Measurements from ENCODE around the gene OR4D2. TPM values are rescaled to one million over a fixed set of nuclear protein-coding genes. Genes with fewer than 3 reads are reported as not detected.

OR4D2 gene
- total RNA-seq, 4 donors from 2014 or later: not detected

DNA sequence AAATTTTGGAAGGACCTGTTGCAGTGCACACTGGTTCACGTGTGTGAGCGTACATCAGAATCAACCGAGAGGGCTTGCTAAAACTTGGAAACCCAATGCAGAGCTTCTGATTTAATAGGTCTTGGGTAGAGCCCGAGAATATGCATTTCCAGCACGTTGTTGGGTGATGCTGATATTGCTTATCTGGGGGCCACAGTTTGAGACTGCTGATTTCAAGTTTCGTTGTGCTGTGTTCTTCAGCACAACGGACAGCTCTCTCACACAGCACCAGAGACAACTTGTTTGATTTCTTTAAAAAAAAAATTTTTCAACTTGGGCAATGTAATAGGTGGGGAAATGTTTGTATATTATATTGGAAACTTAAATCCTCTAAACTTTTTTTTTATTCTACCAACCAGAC, 9.4 kb downstream of the OR4D2 start:
- no peaks in the 10 kb centered on the region for H3K27me3 ChIP-seq
- TF ChIP-seq POLR2A (IDR thresholded peaks at IDR 0.05): no peak
- TF ChIP-seq, protein P1, sequence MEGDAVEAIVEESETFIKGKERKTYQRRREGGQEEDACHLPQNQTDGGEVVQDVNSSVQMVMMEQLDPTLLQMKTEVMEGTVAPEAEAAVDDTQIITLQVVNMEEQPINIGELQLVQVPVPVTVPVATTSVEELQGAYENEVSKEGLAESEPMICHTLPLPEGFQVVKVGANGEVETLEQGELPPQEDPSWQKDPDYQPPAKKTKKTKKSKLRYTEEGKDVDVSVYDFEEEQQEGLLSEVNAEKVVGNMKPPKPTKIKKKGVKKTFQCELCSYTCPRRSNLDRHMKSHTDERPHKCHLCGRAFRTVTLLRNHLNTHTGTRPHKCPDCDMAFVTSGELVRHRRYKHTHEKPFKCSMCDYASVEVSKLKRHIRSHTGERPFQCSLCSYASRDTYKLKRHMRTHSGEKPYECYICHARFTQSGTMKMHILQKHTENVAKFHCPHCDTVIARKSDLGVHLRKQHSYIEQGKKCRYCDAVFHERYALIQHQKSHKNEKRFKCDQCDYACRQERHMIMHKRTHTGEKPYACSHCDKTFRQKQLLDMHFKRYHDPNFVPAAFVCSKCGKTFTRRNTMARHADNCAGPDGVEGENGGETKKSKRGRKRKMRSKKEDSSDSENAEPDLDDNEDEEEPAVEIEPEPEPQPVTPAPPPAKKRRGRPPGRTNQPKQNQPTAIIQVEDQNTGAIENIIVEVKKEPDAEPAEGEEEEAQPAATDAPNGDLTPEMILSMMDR (IDR thresholded peaks at IDR 0.05): no peak
- H3K36me3 ChIP-seq: no peaks in the 10 kb centered on the region
- H3K9me3 ChIP-seq: no peaks in the 10 kb centered on the region
- DNase-seq: no peak
- H3K4me3 ChIP-seq: no peak overlapping the region
- H3K27ac ChIP-seq: no peak overlapping the region
- no peaks in the 10 kb centered on the region for H3K4me1 ChIP-seq

DNA sequence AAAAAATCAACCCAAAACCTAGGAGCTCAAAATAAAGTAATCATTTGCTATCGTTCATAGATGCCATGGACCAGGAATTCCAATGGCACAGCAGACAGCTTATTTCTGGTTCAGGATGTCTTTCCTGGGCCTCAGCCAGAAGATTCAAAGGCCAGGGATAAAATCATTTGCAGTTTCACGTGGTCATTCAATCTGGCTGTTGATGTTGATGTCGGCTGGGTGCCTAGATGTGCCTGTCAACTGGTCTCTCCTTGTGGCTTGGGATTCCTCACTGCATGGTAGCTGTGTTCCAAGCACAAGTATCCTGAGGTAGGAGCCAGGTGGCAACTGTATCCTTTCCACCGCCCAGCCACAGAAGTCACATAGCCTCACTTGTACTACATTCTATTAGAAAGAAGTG, 15.0 kb downstream of the OR4D2 start:
- Histone ChIP-seq H3K9me3 (no peaks in the 10 kb centered on the region), H3K27ac (no peak overlapping the region), H3K4me3 (no peak overlapping the region), H3K36me3 (no peaks in the 10 kb centered on the region), H3K27me3 (no peaks in the 10 kb centered on the region), H3K4me1 (no peaks in the 10 kb centered on the region)
- TF ChIP-seq POLR2A (IDR thresholded peaks at IDR 0.05): no peak
- TF ChIP-seq, protein P1 (IDR thresholded peaks at IDR 0.05): no peak
- no peak for DNase-seq

DNA sequence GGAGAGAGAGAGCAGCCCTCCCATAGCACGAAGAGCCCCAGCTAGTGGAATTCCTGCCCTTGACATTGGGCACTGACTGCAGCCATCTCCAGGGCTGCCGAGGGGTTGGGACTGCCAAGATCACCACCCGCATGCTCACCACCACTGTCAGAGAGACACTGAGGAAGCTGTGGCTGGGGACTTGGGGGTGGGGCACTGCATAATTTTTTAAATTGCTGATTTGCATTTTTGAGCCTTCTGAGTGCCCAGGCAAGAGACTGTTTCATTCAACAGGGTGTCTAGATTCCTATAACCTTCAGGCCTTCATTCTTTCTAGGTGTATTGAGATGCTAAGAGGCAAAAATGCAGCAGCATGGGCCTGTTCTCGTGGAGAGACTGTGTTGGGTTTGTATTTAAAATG, 16.7 kb downstream of the OR4D2 start:
- H3K36me3 ChIP-seq: no peaks in the 10 kb centered on the region
- no peaks in the 10 kb centered on the region for H3K4me1 ChIP-seq
- H3K4me3 ChIP-seq: no peak overlapping the region
- H3K27me3 ChIP-seq: no peaks in the 10 kb centered on the region
- H3K27ac ChIP-seq: no peak overlapping the region
- no peaks in the 10 kb centered on the region for H3K9me3 ChIP-seq
- TF ChIP-seq POLR2A (IDR thresholded peaks at IDR 0.05): no peak
- TF ChIP-seq, protein P1 (IDR thresholded peaks at IDR 0.05): no peak
- no peak for DNase-seq

DNA sequence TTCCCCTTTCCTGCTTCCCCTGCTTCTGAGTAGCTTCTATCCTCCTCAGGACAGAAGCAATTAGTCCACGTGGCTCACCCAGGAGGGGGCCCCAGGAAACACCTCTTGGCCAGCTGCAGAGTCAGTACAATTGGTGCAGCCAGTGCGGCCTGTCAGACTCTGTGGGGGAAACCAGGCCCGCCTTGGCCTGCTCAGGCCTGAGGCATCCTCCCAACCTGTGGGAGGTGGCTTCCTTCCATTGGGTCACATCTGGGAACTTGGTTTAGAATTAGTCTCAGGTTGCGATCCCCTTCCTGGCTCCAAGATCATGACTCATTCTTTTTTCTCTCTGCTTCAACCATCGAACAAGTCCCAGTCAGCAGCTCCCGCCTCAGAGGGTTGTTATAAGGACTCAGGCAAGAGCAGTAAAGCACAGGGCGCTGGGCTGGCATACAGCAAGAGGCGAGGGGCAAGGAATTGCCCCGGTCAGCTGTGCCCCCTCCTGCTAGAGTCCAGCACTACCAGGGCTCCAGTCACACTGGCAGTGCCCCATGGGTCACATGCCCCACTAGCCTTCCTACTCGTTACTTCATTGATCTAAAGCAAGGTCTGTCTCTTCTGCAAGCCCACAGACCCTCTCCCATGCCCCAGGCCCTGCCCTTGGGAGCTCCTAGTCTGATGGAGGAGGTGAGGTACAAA, 17.7 kb downstream of the OR4D2 start:
- Histone ChIP-seq H3K9me3 (no peaks in the 10 kb centered on the region), H3K27me3 (no peaks in the 10 kb centered on the region), H3K4me1 (no peaks in the 10 kb centered on the region), H3K4me3 (no peak overlapping the region), H3K27ac (no peak overlapping the region), H3K36me3 (no peaks in the 10 kb centered on the region)
- no peak for DNase-seq
- TF ChIP-seq, protein P1 (IDR thresholded peaks at IDR 0.05): no peak
- no peak for TF ChIP-seq POLR2A (IDR thresholded peaks at IDR 0.05)

DNA sequence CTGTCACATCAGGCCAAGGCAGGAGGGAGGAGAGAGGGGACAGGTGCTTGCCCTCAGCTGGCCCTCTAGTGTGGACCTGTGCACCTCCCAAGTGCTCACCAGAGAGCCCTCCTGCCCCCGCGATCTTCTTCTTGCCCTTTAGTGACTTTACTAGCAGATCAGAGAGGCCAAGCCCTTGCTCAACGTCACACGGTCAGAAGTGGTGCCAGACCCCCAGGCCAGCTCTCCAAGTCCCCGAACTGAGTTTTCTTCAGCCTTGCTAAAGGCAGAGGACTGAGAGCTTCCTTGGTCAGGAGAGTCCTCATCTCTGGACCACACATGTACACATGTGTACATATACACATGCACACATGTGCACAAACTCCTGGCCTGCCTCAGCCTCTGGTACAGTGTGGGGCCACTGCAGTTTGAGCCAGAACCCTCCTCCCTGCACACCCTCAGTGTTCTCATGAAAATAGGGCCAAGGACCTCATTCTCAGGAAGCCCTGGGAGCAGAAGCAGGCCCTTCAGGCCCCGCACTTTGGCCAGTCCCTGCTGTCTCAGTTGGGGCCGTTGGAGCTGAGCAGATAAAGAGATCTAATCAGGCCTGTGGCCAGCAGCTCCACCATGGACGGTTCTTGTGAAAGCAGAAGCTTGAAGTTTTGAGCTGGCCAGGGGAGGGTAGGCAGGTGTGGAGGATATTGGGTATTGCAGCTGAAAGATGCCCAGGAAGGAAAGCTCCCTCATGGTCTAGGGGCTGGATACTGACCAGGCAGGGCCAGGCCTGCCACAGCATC, 18.4 kb downstream of the OR4D2 start:
- Histone ChIP-seq H3K27me3 (no peaks in the 10 kb centered on the region), H3K4me1 (no peaks in the 10 kb centered on the region), H3K9me3 (no peaks in the 10 kb centered on the region), H3K27ac (no peak overlapping the region), H3K4me3 (no peak overlapping the region), H3K36me3 (no peaks in the 10 kb centered on the region)
- no peak for DNase-seq
- TF ChIP-seq, protein P1 (IDR thresholded peaks at IDR 0.05): no peak
- TF ChIP-seq POLR2A (IDR thresholded peaks at IDR 0.05): no peak
